GM18867 (cell line): Measurements from ENCODE around the gene CD33.
"Not testable (repeated sequence)": the region's sequence is repeated elsewhere in the genome, so short reads cannot be mapped to it uniquely, and the experiment has no call there.

Experiments
- ATAC-seq: cut with Tn5 transposase; IDR thresholded peaks from one replicate; pipeline ENCODE4 v1.9.1; 2021; ENCODE audit warnings: mild to moderate bottlenecking, moderate library complexity; ENCODE audit not compliant: unreplicated experiment

CD33 gene

DNA sequence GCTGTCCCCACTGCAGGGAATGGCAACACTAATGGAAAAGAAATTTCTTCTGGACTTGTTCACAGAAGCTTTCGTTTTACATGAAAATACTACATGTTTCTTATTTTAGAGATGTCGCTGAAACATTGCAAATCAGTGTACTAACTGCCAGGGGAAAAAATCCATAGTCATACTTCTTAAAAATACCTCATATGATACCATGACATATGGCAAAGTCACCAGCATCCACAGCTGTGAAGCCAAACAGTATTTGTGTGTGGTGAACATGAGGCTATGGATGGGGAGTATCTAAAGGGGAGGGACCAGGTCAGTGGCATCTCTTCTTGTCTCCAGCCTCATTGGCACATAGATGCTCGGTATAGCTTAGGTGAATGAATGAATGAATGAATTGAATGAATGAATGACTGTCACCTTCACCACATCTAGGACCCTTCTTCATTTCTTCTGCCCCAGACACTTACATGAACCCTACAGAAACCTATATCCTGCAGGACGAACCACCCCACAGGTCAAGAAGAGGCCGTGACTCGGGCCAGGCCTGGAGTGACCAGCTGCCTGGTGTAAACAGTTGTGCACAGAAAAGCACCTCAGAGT lies 14.6 kb upstream of the CD33 start:
- ATAC-seq, result no peak

DNA sequence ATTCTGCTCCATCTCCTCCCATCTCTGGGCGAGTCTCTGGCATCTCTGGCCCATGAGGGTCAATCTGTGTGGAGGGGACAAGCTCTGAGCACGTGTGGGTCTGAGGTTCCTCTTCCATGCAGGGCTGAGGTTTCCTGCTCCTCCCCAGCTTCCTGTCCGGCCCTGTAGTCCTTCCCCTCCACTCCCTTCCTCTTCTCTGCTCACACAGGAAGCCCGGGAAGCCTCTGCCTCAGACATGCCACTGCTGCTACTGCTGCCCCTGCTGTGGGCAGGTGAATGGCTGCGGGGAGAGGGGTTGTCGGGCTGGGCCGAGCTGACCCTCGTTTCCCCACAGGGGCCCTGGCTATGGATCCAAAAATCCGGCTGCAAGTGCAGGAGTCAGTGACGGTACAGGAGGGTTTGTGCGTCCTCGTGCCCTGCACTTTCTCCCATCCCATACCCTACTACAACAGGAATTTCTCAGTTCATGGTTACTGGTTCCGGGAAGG lies 14.0 kb upstream of the CD33 start:
- ATAC-seq, result not testable (repeated sequence)

DNA sequence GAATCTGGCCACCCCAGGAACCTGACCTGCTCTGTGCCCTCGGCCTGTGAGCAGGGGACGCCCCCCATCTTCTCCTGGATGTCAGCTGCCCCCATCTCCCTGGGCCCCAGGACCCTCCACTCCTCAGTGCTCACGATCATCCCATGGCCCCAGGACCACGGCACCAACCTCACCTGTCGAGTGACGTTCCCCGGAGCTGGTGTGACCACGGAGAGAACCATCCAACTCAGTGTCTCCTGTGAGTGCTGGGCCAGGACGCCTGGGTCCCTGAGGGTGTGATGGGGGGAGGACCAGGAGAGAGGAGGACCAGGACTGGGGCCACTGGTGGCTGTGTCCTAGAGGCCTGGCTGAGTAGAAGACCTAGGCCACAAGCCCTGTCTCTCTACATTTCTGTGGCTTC lies 13.0 kb upstream of the CD33 start:
- no peak for ATAC-seq

DNA sequence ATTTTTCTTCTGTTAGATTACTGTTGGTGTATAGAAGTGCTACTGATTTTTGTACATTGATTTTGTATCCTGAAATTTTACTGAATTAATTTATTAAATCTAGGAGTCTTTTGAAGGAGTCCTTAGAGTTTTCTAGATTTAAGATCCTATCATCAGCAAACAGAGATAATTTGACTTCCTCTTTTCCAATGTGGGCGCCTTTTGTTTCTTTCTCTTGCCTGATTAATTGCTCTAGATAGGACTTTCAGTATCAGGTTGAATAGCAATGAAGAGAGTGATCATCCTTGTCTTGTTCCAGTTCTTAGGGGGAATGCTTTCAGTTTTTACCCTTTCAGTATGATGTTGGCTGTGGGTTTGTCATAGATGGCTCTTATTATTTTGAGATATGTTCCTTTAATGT lies 5.6 kb upstream of the CD33 start:
- ATAC-seq, result no peak

DNA sequence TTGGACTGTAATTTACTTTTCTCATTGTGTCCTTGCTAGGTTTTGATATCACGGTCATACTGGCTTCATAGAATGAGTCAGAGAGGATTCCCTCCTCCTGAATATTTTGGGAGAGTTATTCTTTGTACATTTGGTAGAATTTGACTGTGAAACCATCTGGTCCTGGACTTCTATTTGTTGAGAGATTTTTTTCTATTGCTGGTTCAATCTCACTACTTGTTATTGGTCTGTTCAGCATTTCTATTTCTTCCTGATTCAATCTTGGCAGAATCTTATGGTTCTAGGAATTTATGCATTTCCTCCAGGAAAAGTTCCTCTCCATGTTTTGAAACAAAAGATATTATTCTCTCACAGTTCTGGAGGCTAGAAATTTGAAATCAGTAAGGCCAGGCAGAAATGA lies 4.9 kb upstream of the CD33 start:
- no peak for ATAC-seq

DNA sequence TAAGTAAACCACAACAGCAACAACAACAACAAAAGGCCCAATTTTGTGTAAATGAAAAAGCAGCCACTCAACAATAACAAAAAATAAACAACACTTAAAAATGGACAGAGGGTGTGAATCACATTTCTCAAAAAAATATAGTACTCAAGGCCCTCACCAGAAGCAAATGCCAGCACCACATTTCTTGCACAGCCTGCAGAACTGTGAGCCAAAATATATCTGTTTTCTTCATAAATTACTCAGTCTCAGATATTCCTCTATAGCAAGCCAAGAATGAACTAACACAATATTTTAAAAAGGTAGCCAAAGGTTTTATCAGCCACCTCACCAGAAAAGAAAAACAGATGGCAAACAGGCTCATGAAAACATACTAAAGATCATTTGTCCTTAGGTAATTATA lies 3.9 kb upstream of the CD33 start:
- no peak for ATAC-seq

DNA sequence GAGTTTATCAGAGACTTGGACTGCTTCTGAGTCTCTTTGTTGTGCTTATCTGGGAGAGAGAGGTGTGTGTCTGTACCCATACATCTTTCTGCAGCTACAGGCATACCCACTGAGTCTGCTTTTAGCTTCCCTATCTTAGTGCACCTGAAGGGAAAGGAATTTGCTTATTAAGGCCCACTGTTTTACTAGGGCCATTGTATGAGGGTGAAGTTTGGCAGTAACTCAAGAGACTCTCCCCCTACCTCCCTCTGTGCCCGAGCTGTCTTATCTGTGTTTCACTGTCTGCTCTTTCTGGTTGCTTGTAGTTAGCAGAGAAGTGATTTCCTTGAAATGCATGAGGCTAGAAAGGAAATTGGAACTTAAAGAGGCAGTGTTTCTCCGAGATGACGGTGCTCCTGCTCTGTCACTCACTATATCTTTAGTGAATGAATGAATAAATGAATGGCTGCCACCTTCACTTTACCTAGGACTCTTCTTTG lies 678 bp upstream of the CD33 start:
- no peak for ATAC-seq

DNA sequence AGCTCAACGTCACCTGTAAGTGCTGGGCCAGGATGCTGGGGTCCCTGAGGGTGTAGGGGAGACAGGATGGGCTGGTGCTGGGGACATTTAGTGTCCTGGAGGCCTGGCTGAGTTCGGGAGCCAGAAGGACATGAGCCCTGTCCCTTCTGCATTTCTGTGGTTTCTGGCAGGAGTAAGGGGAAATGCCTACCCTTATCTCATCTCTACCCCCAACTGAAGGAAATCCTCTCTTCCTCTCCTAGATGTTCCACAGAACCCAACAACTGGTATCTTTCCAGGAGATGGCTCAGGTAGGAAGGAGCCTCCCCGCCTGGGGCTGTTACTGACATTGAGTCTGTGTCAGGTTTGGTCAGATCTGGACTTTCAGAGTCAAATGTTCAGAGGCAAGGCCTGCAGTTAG lies 1.2 kb downstream of the CD33 start:
- no peak for ATAC-seq

DNA sequence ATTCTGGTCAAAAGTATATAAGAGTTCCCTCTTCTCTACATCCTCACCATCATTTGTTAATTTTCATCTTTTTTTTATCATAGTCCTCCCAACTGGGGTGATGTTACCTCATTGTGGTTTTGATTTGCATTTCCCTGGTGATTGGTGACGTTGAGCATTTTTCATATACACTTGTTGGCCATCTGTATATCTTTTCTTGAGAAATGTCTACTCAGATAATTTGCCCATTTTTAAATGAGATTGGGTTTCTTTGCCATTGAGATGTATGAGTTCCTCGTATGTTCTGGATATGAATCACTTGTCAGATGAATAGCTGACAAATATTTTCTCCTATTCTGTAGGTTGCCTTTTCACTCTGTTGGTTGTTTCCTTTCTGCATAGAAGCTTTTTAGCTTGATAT lies 2.4 kb downstream of the CD33 start:
- no peak for ATAC-seq

DNA sequence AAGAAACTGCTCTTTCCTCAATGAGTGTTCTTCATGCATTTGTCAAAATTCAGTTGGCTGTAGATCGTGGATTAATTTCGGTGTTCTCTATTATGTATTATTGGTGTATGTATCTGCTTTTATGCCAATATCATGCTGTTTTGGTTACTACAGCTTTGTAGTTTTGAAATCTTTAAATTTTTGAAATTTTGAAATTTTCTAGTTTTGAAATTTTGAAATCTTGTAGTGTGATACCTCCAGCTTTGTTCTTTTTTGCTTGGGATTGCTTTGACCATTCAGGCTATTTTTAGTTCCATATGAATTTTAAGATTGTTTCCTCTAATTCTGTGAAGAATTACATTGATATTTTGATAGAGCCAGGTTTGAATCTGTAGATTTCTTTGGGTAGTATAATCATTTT lies 3.1 kb downstream of the CD33 start:
- ATAC-seq, result no peak

DNA sequence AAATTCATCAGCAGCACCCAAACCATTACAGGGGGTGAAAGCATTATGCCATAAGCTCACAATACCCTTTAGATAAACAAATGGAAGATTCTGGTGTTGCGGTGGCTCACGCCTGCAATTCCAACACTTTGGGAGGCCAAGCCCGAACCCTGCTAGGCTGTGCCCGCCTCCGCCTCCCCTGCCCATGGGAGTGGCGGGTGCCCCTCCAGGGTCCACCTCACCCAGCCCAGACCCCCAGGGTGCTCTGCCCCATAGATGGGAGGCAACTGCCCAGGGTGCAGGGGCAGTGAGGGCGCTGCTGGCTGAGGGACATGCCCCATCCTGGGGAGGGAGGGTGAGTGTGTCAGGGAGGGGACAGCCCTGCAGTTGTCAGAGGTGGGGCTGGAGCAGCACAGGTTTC lies 16.0 kb downstream of the CD33 start:
- no peak for ATAC-seq

DNA sequence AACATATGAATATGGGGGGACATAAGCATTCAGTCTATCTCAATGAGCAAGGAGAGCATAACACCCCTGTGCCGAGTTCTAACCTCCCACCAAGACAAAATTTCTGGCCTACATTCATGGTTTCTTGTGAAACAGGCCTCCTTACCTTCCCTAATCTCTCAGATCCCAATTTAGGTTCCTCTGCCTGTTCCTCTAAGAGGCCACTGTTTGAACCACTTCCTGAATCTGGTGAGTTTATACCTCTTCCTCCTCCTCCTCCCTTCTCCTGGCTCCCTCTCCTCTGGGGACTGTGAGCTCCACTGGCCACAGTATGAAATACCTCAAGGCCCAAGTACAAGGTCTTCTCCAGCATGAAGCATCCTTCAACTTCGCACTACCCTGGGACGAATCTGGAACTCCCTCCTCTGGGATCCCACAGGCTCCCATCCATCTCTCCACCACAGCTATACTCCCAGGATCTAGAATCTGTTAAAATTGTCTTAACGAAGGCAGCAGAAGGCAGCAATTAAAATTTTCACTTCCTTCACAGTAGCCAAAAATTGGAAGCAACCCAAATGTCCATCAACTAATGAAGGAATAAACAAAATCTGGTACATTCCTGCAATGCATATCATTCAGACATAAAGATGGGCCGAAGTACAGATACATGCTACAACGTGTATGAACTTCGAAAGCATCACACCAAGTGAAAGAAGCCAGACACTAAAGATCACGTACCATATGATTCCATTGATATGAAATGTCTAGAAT lies 18.2 kb downstream of the CD33 start:
- ATAC-seq, result no peak

DNA sequence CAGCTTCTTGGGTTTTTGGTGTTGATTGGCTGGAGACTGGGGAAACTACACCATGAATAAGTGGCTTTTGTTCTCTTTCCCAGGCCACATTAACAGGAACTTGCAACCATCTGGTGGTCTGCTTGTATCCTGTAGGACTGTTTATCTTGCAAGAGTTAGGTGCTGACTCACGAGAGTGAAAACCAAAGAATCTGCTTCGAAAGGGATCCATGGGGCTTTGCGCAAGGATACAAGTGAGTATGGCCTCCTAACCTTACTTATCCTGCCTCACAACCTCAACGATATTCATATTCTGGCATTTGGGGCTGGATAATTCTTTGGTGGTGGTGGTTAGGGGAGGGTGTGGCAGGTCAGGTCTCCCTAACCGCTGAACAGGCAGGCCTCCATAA lies 21.3 kb downstream of the CD33 start:
- no peak for ATAC-seq

DNA sequence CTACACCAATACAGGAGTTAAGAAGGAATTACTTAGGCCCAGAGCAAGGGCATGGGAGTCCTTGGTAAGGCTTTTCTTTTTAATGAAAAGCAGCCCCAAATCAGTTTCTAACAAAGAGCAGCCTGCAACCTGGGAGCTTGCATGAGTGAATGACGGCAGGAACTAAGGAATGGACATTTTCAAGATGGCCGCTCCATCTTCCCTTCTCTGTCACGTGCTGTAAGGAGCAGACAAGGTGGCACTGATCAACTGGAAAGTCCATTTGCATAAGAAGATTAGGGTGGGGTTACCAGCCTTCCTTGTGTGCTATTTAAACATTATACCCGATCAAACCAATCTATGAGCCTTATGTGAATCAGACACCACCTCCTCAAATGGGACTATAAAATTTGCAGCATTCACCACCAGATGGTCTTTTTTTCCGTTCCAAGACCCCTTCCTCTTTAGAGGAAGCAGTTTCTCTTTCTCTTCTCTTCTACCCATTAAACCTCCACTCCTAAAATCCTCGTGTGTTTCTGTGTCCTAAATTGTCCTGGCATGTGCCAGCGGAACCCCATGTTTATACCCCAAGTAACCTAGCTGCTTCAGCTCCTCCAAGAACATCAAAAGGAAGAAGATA lies 23.2 kb downstream of the CD33 start:
- no peak for ATAC-seq

DNA sequence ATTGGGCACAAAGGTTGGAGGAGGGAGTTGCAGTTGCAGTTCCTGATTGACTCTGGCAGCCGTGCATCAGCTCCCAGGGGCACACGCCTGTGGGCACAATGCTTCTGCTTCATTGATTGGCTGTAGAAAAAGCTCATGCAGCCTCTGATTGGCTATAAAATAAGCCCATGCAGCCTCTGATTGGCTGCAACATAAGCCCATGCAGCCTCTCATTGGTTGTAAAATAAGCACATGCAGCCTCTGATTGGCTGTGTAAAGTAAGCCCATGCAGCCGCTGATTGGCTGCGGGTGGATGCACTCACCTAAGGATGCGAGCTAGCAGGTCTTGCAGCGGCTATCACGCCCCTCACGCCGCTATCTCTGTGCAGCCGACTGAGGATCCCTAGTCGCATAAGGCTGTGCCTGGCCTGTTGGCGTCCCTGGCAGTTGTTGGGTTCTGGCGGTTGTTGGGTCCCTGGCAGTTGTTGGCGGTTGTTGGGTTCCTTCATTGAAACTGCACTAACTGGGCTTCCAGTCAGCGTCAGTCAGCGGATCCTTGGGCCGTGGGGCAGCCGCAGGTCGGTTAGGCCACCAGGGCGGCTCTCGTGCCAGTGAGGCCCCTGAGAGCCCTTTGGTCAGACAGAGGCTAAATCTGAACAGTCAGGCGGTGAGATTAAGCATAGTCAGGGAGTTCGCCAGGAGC lies 26.0 kb downstream of the CD33 start, which contains the start of gene SIGLECL1:
SIGLECL1 (plus strand) TSS at position 295 of the 682 bp plus-strand sequence. CDS start 12,993 bp downstream, outside the sequence.
- ATAC-seq, result no peak

DNA sequence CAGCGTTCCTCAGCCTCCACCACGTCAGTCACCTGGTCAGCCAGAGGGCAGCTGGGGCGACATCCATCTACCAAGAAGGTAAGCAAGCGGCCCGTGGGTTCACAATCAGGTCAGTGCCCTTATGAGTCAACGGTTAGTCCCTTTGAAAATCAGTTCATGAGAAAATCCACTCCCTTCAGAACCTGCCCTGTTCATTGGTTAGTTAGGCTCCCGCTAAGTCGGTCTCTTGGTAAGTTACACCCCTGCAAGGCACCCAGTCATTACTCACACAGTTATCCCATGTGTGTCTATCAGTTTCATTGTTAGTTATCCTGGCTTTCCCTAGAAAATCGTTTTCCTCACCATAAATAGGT lies 26.6 kb downstream of the CD33 start:
- no peak for ATAC-seq

DNA sequence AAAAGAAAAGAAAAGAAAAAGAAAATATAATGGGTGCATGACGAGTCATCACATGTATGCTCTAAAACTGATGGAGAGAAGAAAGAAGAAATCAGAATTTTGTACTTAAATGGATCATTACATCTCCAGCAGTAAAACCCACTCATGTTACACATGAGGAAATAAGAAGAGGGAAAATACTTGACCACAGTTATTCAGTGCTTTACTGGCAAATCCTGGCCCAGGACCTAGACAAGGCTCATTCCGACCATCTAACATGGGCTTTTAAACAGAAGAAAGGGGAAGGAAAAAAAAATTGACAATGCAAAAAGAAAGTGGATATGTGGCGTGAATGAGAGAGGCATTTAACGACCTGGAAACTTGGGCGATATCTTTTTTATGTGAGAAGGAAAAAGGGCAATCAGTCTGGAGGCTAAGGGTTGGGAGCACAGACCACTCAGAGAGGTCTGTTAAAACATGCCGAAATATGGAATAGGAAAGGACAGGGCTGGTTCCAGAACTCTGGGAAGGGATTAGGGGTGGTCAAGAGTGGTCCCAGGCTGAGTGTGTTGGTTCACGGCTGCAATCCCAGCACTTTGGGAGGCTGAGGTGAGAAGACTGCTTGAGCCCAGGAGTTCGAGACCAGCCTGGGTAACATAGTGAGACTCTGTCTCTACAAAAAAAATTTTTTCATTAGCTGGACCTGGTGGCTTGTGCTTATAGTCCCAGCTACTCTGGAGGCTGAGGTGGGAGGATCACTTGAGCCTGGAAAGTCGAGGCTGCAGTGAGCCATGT lies 27.6 kb downstream of the CD33 start:
- ATAC-seq, result no peak

DNA sequence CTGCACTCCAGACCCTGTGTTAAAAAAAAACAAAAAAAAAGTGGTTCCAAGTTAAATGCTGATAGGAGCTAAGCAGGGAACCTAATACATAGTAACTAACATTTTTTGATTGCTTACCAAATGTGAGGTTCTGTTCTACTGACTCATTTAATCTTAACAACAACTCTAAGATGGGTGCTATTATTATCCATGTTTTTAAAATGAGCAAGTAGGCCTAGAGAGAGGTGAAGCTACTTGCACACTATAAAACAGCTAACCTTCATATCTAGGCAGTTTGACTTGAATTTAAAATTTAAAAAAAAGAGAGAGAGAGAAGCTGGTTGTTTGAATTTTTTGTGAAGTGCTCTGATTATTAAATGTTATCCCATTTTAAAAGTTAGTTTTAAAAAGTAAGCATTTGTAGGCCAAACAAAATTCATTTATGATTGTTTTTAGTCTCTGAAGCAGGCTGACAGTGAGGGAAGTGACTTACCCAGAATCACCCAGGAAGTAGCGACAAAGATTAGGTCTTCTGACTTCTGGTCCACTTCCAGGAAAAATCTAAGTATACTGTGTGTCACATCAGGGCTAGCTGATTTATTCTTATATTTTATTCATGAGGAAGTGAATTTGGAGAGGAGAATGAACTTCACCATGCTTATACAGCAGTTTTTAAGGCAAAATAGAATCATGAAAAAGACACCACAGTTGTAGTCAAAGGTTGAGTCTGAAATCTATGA lies 28.4 kb downstream of the CD33 start:
- ATAC-seq, result no peak

DNA sequence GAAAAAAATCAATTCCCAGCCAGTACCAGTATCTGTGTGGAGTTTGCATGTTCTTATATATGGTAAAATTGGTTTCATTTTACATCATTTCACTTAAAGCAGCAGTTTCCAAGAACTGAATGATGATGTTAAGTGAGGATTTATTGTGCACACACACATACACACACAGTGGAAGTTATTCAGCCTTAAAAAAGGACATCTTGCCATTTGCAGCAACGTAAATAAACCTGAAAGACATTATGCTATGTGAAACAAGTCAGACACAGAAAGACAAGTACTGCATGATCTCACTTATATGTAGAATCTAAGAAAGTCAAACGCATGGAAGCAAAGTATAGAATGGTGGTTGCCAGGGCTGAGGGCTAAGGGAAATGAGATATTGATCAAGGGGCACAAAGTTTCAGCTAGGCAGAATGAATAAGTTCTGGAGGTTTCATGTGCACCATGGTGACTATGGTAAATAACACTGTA lies 31.3 kb downstream of the CD33 start:
- no peak for ATAC-seq

DNA sequence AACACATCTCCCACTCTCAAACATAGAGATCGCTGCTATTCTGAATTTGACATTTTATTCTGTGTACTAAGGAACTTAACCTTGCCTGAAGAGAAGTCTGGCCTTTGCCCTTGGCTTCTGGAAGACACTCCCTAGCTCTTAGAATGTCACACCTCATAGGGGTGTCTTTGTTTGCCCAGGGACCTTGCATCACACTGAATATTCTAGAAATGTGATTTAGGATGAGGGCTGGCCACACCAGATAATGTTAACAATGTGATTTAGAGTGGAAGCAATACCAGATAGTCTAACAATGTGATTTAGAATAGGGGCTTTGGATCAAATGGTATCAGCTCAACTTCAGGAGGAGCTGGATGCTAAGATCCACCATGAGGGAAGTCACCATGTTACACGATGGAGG lies 32.6 kb downstream of the CD33 start:
- ATAC-seq, result no peak
